HUDEP-2 (cell line): ENCODE data around the gene PRAMEF17.
"Not testable (repeated sequence)": the region's sequence is repeated elsewhere in the genome, so short reads cannot be mapped to it uniquely, and the experiment has no call there.

Experiments used
- DNase-seq, 76 experiments: peaks; one replicate each; lab custom pipeline; 2025; ENCODE audit not compliant: unreplicated experiment in 76 of 76; lab: John Stamatoyannopoulos, UW

Gene PRAMEF17, protein sequence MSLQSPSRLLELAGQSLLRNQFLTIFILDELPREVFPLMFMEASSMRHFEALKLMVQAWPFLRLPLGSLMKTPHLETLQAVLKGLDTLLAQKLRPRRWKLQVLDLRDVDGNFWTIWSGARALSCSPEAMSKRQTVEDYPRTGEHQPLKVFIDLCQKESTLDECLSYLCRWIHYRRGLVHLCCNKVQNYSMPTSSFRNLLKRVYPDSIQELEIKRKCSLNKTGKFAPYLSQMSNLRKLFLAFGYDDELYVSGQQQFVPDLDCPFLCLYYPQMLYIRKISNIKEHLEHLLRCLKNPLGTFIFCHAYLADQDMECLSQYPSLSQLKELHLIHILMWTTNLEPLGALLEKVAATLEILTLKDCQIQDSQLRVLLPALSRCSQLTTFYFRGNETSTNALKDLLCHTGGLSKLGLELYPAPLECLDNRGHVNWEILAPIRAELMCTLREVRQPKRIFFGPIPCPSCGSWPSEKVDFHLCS

DNA sequence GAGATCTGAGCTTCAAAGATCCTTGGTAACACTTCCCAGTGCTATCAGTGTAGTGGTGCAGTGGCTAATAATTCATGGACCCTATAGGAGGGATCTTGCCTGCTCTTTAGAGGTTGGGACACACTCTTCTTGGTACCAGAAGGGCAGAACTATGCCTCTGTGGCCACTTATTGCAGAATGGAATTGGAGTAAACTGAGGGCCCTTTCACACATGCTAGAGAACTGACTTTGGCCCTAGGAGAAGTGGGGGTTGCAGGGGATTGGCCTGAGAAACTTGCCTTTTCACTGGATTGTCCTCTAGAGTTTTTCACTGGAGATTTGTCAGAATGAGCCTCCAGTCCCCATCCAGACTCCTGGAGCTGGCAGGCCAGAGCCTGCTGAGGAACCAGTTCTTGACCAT is at the start of gene PRAMEF17:
TSS of gene PRAMEF17 (plus strand) at position 301 of the 400 bp plus-strand sequence. CDS start at position 327, 26 bp downstream.
- not testable (repeated sequence) for DNase-seq

DNA sequence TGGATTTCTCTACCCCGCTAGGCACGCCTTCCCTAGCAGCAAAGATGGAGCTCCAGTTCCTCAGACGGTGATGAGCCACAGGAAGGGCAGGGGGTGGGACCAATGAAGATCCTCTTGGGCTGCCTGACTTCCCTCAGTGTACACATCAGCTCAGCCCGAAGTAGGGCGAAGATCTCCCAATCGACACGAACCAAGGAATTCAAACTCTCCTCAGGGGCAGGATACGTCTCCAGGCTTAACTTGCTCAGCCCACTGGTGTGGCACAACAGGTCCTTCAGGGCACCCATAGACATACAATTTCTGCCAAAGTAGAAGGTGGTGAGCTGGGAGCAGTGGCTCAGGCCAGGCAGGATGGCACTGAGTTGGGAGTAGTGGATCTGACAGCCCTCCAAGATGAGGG is 46.9 kb upstream of the PRAMEF17 start:
- DNase-seq, result not testable (repeated sequence)

DNA sequence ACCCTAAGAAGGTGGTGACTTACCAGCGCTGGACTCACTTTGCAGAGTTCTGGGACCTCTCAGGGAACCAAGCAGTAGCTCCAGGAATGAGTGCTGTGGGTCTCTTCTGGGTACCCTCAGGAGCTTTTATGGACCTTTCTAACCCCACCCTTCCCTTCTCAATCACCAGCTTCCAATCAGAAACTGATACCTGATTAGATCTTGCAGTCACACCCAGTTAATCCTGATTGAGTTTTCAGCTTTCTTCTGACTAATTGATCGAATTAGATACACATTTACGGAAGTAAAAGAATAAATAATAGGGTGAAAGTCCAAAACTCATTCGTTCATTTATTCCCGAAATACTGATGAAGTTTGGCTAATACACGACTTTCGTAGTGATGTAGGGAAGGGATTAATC is 42.4 kb upstream of the PRAMEF17 start, which contains the start of gene PRAMEF14:
TSS of gene PRAMEF14 (minus strand) at position 101 of the 400 bp plus-strand sequence. CDS start 1,820 bp downstream, outside the sequence.
- DNase-seq, result not testable (repeated sequence)

DNA sequence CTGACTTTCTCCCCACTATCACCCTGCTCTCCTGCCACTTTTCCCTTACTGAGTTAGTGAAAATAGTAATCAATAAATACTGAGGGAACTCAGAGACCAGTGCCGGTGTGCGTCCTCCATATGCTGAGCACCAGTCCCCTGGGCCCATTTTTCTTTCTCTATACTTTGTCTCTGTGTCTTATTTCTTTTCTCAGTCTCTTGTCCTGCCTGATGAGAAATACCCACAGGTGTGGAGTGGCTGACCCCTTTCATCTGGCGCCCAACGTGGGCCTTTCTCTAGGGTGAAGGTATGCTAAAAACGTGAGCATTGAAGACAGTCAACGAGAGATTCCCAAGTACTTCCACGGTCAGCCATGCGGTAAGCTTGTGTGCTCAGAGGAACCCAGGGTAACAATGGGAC is 36.0 kb upstream of the PRAMEF17 start:
- not testable (repeated sequence) for DNase-seq

DNA sequence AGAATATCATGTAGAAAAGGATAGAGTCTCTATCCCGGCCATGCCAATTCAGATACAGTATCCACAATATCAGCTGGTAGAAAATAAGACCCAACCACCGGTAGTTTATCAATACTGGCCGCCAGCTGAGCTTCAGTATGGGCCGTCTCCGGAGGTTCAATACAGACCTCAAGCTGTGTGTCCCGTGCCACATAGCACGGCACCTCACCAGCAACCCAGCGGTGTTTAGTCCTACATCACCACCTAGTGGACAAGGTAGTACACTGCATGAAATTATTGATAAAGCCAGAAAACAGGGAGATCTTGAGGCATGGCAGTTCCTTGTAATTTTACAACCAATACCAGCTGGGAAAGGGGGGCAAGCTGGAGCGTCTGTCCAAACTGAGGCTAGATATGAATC is 35.0 kb upstream of the PRAMEF17 start:
- not testable (repeated sequence) for DNase-seq

DNA sequence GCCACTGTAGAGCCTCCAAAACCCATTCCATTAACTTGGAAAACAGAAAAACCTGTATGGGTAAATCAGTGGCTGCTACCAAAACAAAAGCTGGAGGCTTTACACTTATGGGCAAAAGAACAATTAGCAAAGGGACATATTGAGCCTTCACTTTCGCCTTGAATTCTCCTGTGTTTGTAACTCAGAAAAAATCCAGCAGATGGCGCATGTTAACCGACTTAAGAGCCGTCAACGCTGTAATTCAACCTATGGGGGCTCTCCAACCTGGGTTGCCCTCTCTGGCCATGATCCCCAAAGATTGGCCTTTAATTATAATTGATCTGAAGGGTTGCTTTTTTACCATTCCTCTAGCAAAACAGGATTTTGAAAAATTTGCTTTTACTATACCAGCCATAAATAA is 32.7 kb upstream of the PRAMEF17 start:
- DNase-seq, result peak in 26 of 76 experiments; percentile 1 to 56 (median 12)

DNA sequence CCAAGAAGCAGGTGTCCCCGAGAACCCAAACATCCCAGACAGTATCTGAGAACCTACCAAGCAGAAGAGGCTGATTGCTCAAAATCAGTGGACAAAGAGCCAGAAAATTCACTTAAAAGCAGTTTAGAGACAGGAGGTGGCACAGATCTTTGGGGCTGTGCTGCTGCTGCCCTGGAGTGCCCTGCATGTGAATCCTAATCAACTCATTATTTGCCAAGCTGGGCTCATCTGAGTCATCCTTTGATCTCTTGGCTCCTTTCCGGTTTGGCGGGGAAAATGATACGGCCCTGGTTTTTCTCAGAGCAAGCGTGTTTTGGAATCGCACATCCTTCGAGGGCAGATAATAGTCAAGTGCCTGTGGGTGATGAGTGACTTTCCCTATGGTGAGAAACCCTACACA is 27.1 kb upstream of the PRAMEF17 start:
- not testable (repeated sequence) for DNase-seq

DNA sequence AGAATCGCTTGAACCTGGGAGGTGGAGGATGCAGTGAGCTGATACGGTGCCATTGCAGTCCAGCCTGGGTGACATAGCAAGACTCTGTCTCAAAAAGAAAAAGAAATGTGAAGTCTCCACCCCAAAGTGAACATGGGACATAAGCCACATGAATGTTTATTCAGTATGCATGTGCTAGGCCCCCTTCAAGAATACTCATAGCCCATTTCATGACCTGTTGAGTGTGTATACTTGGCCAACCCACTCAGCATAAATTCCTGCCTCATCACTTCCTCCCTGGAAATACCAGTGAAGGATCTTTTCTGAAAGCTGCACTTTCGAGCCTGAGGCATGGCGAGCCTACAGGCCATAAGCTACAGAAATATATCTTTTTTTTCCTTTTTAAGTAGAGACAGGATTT is 24.5 kb upstream of the PRAMEF17 start:
- not testable (repeated sequence) for DNase-seq

DNA sequence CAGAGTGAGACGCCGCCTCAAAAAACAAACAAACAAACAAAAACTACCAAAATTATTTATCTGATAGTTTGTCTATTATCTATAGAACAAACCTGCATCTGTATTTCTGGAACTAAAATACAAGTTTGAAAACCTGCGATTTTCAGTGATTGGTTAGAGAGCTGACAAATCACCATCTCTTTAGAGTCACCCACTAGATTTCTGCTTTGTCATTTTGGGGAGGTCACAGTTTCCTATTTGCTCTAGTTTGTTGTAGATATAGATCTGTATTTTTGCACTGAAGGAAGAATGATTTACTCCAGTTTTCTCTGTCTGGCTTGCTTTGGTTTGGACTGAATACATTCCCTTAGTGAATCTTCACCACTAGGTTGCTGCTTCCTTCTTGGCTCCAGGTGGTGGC is 22.9 kb upstream of the PRAMEF17 start:
- DNase-seq, result not testable (repeated sequence)

DNA sequence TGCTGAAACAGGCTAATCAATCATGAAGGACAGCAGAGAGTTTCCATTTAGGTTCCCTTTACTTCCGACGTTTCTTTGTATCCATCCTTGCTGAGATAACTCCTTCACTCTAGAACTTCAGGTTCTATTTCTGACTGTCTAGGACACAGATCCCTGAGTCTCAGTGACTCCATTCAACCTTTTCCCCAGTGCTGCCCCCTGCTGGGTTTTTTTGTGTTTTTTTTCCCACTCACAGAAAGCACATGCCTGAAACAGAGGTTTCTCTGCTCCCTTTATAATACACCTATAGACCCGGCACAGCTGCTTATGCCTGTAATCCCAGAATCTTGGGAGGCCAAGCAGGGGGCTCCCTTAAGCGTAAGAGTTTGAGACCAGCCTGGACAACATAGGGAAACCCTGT is 20.9 kb upstream of the PRAMEF17 start:
- peak in 26 of 76 experiments; percentile 0 to 63 (median 13) for DNase-seq

DNA sequence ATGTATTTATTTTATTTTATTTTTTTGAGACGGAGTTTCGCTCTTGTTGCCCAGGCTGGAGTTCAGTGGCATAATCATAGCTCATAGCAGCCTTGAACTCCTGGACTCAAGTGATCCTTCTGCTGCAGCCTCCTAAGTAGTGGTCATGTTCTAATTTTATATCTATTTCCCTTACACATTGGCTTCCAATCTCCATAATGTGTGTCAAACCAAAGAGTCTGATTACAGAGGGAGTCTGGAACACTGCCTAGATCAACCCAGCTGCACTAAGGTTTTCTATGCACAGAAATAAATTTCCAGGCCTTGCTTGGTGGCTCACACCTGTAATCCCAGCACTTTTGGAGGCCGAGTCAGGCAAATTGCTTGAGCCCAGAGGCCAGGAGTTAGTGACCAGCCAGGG is 10.4 kb upstream of the PRAMEF17 start:
- not testable (repeated sequence) for DNase-seq

DNA sequence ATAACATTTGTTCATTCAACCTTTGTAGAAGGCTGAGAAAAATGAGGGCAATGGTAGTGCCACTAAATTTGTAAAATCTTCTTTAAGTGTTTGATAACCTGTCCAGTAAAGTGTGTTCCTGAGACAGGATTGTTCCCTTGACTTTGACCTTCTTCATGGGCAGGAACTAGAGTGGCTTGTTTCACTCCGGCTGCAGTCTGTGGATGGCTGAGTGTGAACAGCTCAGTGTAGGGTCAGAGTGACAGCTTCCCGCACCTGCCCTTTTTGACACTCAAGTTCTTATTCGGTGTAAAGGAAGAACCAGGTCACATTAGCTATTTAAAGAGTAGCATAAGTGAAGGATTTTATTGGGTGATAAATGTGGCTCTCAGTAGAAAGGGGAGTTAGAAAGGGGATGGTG is 9.1 kb upstream of the PRAMEF17 start:
- not testable (repeated sequence) for DNase-seq

DNA sequence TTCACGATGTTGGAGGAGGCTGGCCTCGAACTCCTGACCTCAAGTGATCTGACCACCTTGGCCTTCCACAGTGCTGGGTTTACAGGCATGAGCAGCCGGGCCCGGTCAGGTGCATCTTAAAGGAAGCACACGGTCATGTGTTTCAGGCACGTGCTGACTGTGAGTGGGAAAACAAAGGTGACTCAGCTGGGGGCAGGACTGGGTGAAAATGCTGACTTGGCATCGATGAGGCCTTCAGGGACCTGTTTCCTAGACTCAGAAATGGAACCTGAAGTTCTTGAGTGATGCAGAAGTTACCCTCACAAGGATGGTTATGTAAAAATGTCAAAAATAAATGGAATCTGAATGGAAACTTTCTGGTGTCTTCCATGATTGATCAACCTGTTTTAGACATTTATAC is 3.6 kb downstream of the PRAMEF17 start:
- not testable (repeated sequence) for DNase-seq

DNA sequence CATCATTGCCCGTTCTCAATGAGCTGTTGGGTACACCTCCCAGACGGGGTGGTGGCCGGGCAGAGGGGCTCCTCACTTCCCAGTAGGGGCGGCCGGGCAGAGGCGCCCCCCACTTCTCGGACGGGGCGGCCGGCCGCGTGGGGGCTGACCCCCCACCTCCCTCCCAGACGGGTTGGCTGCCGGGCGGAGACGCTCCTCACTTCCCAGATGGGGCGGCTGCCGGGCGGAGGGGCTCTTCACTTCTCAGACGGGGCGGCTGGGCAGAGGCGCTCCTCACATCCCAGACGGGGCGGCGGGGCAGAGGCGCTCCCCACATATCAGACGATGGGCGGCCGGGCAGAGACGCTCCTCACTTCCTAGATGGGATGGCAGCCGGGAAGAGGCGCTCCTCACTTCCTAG is 5.3 kb downstream of the PRAMEF17 start:
- not testable (repeated sequence) for DNase-seq

DNA sequence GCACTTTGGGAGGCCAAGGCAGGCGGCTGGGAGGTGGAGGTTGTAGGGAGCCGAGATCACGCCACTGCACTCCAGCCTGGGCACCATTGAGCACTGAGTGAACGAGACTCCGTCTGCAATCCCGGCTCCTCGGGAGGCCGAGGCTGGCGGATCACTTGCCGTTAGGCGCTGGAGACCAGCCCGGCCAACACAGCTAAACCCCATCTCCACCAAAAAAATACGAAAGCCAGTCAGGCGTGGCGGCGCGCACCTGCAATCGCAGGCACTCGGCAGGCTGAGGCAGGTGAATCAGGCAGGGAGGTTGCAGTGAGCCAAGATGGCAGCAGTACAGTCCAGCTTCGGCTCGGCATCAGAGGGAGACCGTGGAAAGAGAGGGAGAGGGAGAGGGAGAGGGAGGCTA is 5.9 kb downstream of the PRAMEF17 start:
- DNase-seq, result not testable (repeated sequence)

DNA sequence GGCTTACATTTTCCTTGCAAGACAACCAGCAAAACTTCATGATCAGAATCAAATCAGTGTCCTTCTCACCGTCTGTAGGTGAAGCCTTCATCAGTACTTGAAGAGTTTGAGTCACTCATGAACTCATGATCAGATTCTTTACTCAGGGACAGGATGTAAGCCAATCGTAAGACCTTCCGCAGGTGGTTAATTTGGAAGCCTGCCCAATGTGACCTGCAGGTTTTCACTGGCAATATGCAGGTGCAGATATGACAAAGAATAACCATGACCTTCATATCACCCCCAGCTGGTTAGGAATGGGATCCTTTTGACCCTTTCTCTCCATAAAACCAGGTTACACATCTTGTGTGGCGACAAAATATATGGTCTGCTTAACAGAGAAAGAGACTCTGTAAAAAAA is 18.4 kb downstream of the PRAMEF17 start:
- no peak for DNase-seq

DNA sequence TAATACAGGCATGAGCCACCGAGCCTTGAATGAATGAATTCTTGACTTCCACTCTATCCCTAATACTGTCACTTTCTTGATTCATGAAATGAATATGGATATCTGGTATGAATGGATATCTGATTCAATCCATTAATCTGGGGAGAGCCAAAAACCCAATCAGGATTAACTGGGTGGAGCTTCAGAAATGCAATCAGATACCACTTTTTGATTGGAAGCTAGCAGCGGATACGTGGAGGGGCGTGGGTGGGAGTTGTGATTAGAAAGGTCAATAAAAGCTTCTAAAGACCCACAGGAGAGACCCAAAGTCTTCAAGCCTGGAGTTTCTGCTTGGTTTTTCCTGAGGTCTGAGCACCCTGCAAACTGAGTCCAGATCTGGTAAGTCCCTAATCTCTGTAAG is 20.7 kb downstream of the PRAMEF17 start, which contains the start of gene PRAMEF20:
TSS of gene PRAMEF20 (plus strand) at position 301 of the 400 bp plus-strand sequence. CDS start 5,905 bp downstream, outside the sequence.
- not testable (repeated sequence) for DNase-seq

DNA sequence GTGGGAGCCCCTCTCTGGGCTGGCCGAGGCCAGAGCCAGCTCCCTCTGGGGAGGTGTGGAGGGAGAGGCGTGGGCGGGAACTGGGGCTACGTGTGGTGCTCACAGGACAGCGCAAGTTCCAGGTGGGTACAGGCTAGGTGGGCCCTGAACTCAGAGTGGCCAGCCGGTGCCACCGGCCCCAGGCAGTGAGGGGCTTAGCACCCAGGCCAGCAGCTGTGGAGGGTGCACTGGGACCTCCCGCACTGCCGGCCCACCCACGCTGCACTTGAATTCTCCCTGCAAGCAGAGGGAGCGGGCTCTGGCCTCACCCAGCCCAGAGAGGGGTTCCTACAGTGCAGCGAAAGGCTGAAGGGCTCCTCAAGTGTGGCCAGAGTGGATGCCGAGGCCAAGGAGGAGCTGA is 41.1 kb downstream of the PRAMEF17 start:
- DNase-seq, result no peak

DNA sequence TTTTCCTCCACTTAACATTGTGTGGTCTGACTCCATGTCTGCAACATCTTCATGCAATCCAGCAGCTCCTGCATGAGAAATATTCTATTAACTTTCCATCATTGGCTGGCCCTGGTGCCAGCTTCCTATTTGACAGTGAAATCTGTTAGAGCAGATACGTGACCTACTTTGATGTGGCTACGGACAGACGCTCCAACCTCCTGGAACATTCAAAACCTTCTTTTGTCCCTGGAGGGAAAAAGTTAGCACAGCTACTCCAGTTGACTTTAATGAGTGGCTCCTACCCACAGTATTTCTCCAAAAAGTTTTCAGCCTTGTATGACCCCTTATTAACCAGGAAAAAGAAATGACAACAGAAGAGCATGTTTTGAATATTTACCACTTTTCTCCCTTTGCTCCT is 42.8 kb downstream of the PRAMEF17 start:
- no peak for DNase-seq

DNA sequence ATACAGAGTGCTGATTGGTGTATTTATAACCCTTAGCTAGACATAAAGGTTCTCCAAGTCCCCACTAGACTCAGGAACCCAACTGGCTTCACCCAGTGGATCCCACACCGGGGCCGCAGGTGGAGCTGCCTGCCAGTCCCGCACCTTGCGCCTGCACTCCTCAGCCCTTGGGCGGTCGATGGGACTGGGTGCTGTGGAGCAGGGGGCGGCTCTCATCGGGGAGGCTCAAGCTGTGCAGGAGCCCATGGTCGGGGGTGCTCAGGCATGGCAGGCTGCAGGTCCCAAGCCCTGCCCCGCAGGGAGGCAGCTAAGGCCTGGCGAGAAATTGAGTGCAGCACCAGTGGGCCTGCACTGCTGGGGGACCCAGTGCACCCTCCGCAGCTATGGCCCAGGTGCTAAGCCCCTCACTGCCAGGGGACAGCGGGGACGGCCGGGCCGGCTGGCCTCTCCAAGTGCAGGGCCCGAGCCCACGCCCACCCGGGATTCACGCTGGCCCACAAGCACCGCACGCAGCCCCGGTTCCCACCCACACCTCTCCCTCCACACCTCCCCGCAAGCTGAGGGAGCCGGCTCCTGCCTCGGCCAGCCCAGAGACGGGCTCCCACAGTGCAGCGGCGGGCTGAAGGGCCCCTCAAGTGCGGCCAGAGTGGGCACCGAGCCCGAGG is 44.4 kb downstream of the PRAMEF17 start:
- DNase-seq, result not testable (repeated sequence)

DNA sequence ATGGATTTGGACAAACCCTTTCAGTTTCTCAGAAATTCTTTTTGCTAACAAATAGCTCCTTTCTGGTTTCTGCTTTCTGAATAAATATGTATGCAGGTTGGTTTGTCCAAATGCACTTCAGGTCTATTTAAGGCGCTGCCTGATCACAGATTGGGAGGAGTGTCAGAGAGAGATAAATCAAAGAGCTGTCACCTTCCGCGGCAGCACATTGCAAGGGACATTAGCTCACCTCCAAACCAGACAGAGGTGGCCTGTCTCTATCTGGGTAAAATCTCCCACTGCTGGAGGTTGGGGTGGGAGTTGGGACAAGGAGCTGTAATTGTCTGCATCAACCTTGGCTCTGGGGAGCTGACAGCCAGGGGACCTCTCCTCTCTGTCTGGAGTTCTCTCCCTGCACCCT is 46.0 kb downstream of the PRAMEF17 start:
- no peak for DNase-seq
